ENCODE results near the gene PTPN14. TPM values are rescaled to one million over a fixed set of nuclear protein-coding genes. Genes with fewer than 3 reads are reported as not detected.

The PTPN14 gene
- total RNA-seq, 2 donors from 2014 or later = 9.8 to 11.8 TPM

DNA sequence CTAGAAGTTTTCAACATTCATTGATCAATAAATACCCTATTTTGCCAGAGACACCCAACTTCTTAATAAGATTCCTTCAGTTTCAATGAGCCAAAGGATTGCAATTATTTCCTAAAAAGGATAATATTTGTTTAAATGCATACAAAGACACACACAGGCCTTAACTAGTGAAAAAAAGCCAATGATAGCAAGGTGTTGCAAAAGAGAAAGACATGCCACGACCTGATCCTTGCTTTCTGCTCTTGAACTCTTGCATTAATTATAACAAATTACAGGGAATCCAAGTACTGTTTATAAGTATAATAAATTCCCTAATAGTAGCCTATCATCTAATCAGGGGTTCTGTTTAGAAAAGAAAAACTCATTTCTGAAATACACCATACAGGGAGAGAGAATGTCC, 131.1 kb downstream of the PTPN14 start:
- no peaks in the 10 kb centered on the region for H3K27me3 ChIP-seq
- H3K4me1 ChIP-seq = no peaks in the 10 kb centered on the region
- H3K36me3 ChIP-seq = no peaks in the 10 kb centered on the region
- H3K9me3 ChIP-seq = no peaks in the 10 kb centered on the region
- no peak for DNase-seq
- H3K4me3 ChIP-seq = no peak overlapping the region
- TF ChIP-seq, protein P1, sequence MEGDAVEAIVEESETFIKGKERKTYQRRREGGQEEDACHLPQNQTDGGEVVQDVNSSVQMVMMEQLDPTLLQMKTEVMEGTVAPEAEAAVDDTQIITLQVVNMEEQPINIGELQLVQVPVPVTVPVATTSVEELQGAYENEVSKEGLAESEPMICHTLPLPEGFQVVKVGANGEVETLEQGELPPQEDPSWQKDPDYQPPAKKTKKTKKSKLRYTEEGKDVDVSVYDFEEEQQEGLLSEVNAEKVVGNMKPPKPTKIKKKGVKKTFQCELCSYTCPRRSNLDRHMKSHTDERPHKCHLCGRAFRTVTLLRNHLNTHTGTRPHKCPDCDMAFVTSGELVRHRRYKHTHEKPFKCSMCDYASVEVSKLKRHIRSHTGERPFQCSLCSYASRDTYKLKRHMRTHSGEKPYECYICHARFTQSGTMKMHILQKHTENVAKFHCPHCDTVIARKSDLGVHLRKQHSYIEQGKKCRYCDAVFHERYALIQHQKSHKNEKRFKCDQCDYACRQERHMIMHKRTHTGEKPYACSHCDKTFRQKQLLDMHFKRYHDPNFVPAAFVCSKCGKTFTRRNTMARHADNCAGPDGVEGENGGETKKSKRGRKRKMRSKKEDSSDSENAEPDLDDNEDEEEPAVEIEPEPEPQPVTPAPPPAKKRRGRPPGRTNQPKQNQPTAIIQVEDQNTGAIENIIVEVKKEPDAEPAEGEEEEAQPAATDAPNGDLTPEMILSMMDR (IDR thresholded peaks at IDR 0.05) = no peak
- no peak overlapping the region for H3K27ac ChIP-seq
- intact Hi-C loops (cut with DNase I) = no loop called here
- H3K9ac ChIP-seq (ENCODE audit: low read depth in 2 of 2, low read length in 2 of 2) = no peak overlapping the region

DNA sequence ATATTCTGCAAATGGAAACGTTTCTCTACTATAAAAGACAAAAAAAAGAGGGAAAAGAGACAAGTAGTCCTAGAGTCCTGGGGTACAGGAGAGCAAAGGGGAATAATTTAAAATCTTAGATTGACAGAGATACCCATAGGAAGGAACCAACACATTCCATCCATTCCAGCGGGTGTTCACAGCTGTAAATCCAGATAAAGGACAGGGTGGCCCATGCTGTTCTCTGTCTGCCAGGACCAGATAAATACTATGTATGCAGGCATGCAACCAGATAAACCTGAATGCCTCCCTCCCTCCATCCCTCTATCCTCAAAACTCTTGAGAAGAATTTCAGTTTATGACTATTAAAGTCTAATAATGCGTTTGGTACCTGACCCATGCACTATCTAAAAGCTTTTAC, 131.8 kb downstream of the PTPN14 start:
- Histone ChIP-seq H3K27ac (no peak overlapping the region), H3K4me3 (no peak overlapping the region), H3K9me3 (no peaks in the 10 kb centered on the region), H3K27me3 (no peaks in the 10 kb centered on the region), H3K36me3 (no peaks in the 10 kb centered on the region), H3K9ac (ENCODE audit: low read depth in 2 of 2, low read length in 2 of 2) (no peak overlapping the region), H3K4me1 (no peaks in the 10 kb centered on the region)
- intact Hi-C loops (cut with DNase I) = no loop called here
- TF ChIP-seq, protein P1 (IDR thresholded peaks at IDR 0.05) = no peak
- DNase-seq = no peak

DNA sequence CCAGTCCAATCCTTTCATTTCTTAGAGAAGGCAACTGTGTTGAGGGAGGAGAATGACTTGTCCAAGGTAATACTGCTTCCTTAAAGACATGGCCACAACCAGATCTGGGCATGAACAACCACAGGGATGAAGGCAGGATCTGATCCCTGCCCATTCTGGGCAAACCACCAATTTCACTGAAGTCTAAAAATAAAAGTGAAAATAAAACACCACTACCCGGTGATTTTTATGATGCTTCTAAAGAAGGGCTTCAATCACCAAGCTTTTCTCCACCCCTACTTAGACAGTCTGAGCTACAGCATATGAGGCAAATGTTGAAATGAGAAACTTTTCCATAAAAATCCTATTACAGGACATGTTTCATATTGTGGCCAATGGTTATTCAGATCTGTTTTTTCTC, 133.0 kb downstream of the PTPN14 start:
- Histone ChIP-seq H3K36me3 (no peaks in the 10 kb centered on the region), H3K27me3 (no peaks in the 10 kb centered on the region), H3K27ac (no peak overlapping the region), H3K9me3 (no peaks in the 10 kb centered on the region), H3K9ac (ENCODE audit: low read depth in 2 of 2, low read length in 2 of 2) (no peak overlapping the region), H3K4me1 (no peaks in the 10 kb centered on the region), H3K4me3 (no peak overlapping the region)
- intact Hi-C loops (cut with DNase I) = no loop called here
- TF ChIP-seq, protein P1 (IDR thresholded peaks at IDR 0.05) = no peak
- DNase-seq = no peak

DNA sequence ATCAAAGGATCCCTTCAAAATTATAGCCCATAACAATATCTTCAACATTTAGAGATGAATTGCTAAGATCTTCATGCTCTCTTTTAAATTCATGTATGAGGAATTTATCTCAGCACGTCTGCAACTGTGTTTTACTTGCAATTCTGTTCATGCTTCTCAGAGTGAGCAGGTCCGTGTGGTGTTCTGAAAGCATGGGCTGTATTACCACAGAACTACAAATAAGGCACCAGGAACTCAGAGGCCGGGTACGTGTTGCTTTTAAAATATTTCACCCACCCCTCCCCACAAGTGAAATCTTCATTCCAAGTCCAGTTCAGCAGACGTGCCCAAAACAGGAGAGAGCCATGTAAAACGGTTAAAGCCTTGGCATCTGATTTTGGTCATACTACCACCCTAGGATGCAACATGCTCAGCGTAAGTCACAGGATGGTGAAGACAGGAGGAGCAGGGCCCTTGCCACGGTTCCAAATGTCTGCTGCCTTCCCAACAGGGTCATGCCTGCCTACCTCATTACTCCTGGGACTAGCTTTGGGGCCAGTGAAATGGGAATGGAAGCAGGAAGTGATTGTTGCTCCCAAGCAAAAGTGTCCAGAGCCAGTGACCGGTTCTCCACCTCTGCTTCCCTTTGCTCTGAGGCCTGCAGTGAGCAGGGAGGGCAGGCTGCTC, 133.7 kb downstream of the PTPN14 start:
- Histone ChIP-seq H3K4me1 (no peaks in the 10 kb centered on the region), H3K36me3 (no peaks in the 10 kb centered on the region), H3K27ac (no peak overlapping the region), H3K4me3 (no peak overlapping the region), H3K27me3 (no peaks in the 10 kb centered on the region), H3K9me3 (no peaks in the 10 kb centered on the region), H3K9ac (ENCODE audit: low read depth in 2 of 2, low read length in 2 of 2) (no peak overlapping the region)
- DNase-seq = no peak
- TF ChIP-seq, protein P1 (IDR thresholded peaks at IDR 0.05) = no peak
- intact Hi-C loops (cut with DNase I) = no loop called here

DNA sequence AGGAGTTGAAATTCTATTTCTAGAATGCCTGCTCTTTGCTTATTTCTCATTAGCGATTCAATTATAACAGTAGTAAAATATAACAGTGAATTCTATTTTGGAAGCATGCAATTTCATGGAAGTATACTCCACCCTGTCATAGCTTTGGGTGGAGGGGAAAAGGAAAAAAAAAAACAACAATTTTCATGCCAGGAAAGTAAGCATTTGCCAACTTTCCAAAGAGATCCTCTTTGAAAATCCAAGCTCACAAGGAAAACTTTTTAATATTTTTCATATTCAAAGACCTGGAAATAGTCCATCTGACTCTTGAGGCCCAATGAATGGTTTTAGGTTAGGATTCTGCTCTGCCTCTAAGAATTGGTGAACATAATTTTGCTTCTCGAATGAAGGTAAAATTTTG, 134.5 kb downstream of the PTPN14 start:
- TF ChIP-seq, protein P1 (IDR thresholded peaks at IDR 0.05) = no peak
- intact Hi-C loops (cut with DNase I) = no loop called here
- no peaks in the 10 kb centered on the region for H3K4me1 ChIP-seq
- DNase-seq = no peak
- no peak overlapping the region for H3K27ac ChIP-seq
- no peak overlapping the region for H3K9ac ChIP-seq (ENCODE audit: low read depth in 2 of 2, low read length in 2 of 2)
- no peak overlapping the region for H3K4me3 ChIP-seq
- H3K9me3 ChIP-seq = no peaks in the 10 kb centered on the region
- H3K36me3 ChIP-seq = no peaks in the 10 kb centered on the region
- no peaks in the 10 kb centered on the region for H3K27me3 ChIP-seq
